AG04450 (cell line): ENCODE measurements around the gene RTKN. TPM values are rescaled to one million over a fixed set of nuclear protein-coding genes. Genes with fewer than 3 reads are reported as not detected.
"Not testable (repeated sequence)": the region's sequence is repeated elsewhere in the genome, so short reads cannot be mapped to it uniquely, and the experiment has no call there.

Experiments
- CTCF ChIA-PET: fragments of 300-600, 350-600 bp; formaldehyde crosslinking; extraction: SDS; loops from one replicate; lab custom pipeline; 2022; ENCODE audit warnings: antibody characterized with exemption, inconsistent platforms; lab: Charles Lee
- POLR2A ChIA-PET: fragments of 350-600 bp; formaldehyde crosslinking; extraction: SDS; loops from one replicate; lab custom pipeline; 2021; ENCODE audit warnings: antibody characterized with exemption, inconsistent platforms; lab: Yijun Ruan, JAX
- DNase-seq: peaks from one replicate; pipeline ENCODE4 v3.0.0-alpha.2; 2011; ENCODE audit warnings: low read depth, low spot score
- H3K27ac ChIP-seq: one replicate; pipeline ENCODE4 v1.5.1; 2012; ENCODE audit warnings: low read depth, low read length, control low read depth
- H3K27me3 ChIP-seq: one replicate; pipeline ENCODE4 v1.6.0; 2012; ENCODE audit warnings: low read length; ENCODE audit not compliant: control insufficient read depth, insufficient read depth
- H3K4me3 ChIP-seq: 2 replicates; pipeline ENCODE4 v1.5.1; 2011; ENCODE audit warnings: mild to moderate bottlenecking, low read depth, low read length, control low read depth
- H3K9me3 ChIP-seq: 2 replicates; pipeline ENCODE4 v1.5.1; 2012; ENCODE audit warnings: low read length; ENCODE audit not compliant: control insufficient read depth, insufficient read depth
- polyA minus RNA-seq: library from RNA; depleted of rRNA, polyadenylated mRNA; stranded (reverse); fragments of >200 nt; gene quantifications from 2 replicates; pipeline ENCODE4 v1.2.3, GENCODE V29; 2011; rRNA and poly(A)+ RNA removed
- polyA plus RNA-seq: library from polyadenylated mRNA; depleted of rRNA; stranded (reverse); fragments of >200 nt; gene quantifications from 2 replicates; pipeline ENCODE4 v1.2.3, GENCODE V29; 2011; rRNA removed
- TF ChIP-seq, protein P1 (sequence below): IDR thresholded peaks from 2 replicates; pipeline ENCODE4 v1.5.1; 2011; ENCODE audit warnings: low read depth, low read length, control low read depth, inconsistent platforms

Gene RTKN, protein sequence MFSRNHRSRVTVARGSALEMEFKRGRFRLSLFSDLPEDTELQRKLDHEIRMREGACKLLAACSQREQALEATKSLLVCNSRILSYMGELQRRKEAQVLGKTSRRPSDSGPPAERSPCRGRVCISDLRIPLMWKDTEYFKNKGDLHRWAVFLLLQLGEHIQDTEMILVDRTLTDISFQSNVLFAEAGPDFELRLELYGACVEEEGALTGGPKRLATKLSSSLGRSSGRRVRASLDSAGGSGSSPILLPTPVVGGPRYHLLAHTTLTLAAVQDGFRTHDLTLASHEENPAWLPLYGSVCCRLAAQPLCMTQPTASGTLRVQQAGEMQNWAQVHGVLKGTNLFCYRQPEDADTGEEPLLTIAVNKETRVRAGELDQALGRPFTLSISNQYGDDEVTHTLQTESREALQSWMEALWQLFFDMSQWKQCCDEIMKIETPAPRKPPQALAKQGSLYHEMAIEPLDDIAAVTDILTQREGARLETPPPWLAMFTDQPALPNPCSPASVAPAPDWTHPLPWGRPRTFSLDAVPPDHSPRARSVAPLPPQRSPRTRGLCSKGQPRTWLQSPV
- polyA plus RNA-seq (12.6 and 12.7 TPM in 2 replicates), polyA minus RNA-seq (13.4 and 20.7 TPM in 2 replicates)

DNA sequence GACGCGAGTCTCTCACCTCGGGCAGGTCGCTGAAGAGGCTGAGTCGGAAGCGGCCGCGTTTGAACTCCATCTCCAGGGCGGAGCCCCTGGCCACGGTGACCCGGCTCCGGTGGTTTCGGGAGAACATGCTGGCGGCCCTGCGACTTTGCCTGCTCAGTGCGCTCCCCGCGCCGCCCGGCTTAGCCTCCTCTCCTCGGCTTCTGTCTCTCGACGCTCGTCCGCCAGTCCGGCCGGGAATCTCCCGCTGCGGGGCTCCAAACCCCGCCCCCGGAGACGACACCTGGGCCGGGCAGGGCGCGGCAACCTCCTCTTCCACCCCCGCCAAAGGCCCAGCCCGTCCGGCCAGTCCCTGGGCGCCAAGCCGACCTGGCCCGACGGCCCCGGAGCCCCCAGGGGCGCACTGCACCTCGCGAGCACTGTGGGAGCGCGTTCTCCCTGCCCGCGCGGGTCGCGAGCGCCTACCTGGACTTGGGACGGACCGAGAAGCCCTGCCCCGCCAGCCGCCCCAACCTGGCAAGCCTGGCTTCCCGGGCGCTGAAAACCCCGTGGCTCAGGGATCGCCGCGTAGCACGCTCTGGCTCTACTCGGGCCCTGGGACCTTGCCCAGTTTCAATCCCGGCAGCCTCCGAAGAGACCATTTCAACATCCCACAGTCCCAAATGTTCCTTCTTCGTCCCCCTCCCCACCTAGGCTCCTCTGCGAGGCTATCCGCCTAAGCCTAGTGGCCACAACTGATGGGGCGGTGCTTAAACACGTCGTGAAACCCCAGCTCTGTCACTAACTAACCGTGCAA is at the start of gene RTKN:
Gene RTKN (minus strand): TSS at position 248 of the 793 bp plus-strand sequence. CDS start 121 bp downstream, at position 127.
- CTCF ChIA-PET: no interaction called here
- Histone ChIP-seq H3K27ac (no peak within 1 kb of the TSS), H3K27me3 (peaks cover 22% of the 10 kb centered on the region), H3K9me3 (peaks cover 11% of the 10 kb centered on the region; the same call in 1 of the 2 replicates), H3K4me3 (no peak within 1 kb of the TSS)
- POLR2A ChIA-PET: no interaction called here
- TF ChIP-seq, protein P1, sequence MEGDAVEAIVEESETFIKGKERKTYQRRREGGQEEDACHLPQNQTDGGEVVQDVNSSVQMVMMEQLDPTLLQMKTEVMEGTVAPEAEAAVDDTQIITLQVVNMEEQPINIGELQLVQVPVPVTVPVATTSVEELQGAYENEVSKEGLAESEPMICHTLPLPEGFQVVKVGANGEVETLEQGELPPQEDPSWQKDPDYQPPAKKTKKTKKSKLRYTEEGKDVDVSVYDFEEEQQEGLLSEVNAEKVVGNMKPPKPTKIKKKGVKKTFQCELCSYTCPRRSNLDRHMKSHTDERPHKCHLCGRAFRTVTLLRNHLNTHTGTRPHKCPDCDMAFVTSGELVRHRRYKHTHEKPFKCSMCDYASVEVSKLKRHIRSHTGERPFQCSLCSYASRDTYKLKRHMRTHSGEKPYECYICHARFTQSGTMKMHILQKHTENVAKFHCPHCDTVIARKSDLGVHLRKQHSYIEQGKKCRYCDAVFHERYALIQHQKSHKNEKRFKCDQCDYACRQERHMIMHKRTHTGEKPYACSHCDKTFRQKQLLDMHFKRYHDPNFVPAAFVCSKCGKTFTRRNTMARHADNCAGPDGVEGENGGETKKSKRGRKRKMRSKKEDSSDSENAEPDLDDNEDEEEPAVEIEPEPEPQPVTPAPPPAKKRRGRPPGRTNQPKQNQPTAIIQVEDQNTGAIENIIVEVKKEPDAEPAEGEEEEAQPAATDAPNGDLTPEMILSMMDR: no peak
- no peak for DNase-seq

DNA sequence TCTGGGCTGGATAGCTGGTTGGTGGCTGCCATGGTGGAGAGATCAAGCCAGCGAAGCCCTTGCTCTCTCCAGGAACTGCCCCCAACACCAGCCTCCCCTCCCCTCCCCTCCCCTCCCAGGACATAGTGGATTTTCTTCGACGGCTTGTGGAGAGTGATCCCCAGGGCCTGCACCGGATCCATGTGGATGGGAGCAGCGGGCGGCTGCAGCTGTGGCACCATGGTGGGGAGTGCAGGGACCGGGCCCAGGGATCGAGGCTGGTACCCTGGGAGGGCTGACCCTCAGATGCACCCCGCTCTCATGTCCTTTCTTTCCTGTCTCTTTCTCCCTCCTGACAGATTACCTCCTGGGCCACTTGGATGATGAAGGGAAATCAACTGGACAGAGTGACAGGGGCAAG is 48.2 kb upstream of the RTKN start:
- Histone ChIP-seq H3K4me3 (no peak overlapping the region), H3K9me3 (no peaks in the 10 kb centered on the region), H3K27ac (no peak overlapping the region), H3K27me3 (no peaks in the 10 kb centered on the region)
- POLR2A ChIA-PET: no interaction called here
- CTCF ChIA-PET: interaction anchor here (12.6 kb wide), 1 partner anchor 97 kb away, joined by 174 read pairs; no protein-coding TSS in a partner anchor
- no peak for DNase-seq
- TF ChIP-seq, protein P1: no peak

DNA sequence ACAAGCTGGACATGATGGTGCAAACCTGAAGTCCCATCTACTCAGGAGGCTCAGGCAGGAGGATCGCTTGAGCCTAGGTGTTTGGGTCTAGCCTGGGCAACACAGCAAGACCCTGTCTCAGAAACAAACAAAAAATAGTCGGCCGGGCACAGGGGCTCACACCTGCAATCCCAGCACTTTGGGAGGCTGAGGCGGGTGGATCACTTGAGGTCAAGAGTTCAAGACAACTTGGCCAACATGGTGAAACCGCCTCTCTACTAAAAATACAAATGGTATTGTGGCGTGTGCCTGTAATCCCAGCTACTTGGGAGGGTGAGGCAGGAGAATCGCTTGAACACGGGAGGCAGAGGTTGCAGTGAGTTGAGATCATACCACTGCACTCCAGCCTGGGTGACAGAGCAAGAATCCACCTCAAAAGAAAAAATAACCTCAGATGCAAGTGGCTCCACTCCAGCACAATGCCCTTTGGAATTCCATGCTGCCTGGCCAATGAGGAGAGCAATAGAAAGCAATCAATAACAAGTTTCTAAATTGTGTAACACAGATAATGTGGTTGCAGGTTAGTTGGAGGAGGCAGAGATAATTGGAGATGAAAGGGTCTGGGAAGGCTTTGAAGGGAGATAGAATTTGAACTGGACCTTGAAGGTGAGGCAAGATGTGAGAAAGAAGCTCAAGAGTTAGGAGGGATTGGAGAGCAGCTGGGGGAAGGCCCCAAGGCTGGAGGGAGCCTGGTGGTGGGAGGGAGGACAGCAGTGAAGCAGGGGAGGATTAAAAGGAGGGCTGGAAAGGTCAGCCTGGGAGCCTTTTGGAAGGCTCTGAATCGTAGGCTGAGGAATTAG is 47.1 kb upstream of the RTKN start:
- TF ChIP-seq, protein P1: no peak
- no peaks in the 10 kb centered on the region for H3K9me3 ChIP-seq
- DNase-seq: no peak
- H3K4me3 ChIP-seq: no peak overlapping the region
- H3K27me3 ChIP-seq: no peaks in the 10 kb centered on the region
- no peak overlapping the region for H3K27ac ChIP-seq
- POLR2A ChIA-PET: interaction anchor here (1.0 kb wide), 1 partner anchor 15 kb away, joined by 3 read pairs; no protein-coding TSS in a partner anchor
- CTCF ChIA-PET: interaction anchor here (12.6 kb wide), 1 partner anchor 98 kb away, joined by 174 read pairs; no protein-coding TSS in a partner anchor

DNA sequence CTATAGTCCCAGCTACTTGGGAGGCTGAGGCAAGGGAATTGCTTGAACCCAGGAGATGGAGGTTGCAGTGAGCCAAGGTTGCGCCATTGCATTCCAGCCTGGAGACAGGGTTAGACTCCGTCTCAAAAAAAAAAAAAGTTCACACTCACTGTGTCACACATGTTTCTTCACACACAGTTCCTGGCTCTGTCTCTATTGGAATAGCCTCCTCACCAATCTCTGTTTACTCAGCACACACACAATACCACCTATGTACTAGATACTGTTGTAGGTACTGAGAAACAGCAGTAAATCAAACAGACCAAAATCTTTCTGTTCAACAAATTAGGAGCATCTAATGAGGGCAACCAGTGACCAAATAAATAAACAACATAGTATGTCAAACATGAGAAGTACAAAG is 44.4 kb upstream of the RTKN start:
- Histone ChIP-seq H3K27ac (no peak overlapping the region), H3K4me3 (no peak overlapping the region), H3K27me3 (no peaks in the 10 kb centered on the region), H3K9me3 (no peaks in the 10 kb centered on the region; the same call in 1 of the 2 replicates)
- TF ChIP-seq, protein P1: no peak
- ChIA-PET POLR2A (no interaction called here), CTCF (interaction anchor here (12.6 kb wide), 1 partner anchor 101 kb away, joined by 174 read pairs; no protein-coding TSS in a partner anchor)
- DNase-seq: no peak

DNA sequence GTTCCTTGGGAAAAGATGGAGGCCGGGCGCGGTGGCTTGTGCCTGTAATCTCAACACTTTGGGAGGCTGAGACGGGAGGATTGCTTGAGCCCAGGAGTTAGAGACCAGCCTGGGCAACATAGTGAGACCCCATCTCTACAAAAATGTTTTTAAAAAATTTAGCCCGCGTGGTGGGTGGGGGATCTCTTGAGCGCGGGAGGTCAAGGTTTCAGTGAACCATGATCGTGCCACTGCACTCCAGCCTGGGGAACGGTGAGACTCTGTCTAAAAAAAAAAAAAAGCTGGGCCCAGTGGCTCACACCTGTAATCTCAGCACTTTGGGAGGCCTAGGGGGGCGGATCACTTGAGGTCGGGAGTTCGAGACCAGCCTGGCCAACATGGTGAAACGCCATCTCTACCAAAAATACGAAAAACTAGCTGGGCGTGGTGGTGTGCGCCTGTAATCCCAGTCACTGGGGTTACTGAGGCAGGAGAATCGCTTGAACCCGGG is 42.0 kb upstream of the RTKN start:
- not testable (repeated sequence) for H3K9me3 ChIP-seq, H3K27me3 ChIP-seq, H3K27ac ChIP-seq, DNase-seq
- POLR2A ChIA-PET: interaction anchor here (0.8 to 2.8 kb wide), 4 partner anchors 29 to 100 kb away, joined by 3 to 16 read pairs (median 10); partner anchors contain the start of genes AUP1, HTRA2 and INO80B
- H3K4me3 ChIP-seq: peak overlapping the region; percentile 99
- CTCF ChIA-PET: interaction anchor here (0.7 to 12.6 kb wide), 12 partner anchors 10 to 306 kb away, joined by 3 to 174 read pairs (median 6); partner anchors contain the start of genes AUP1, HTRA2 and MRPL53
